HG02973 (cell line): ENCODE data around the gene MERTK.
A peak's percentile ranks its signal among the peaks of the same experiment; 100 is the strongest.
"Not testable (repeated sequence)": the region's sequence is repeated elsewhere in the genome, so short reads cannot be mapped to it uniquely, and the experiment has no call there.

Experiments
- ATAC-seq: cut with Tn5 transposase; IDR thresholded peaks from one replicate; pipeline ENCODE4 v1.9.1; 2021; ENCODE audit warnings: moderate library complexity; ENCODE audit not compliant: unreplicated experiment

MERTK gene

GRCh38 chr2:111945444-111946293 lies 47.3 kb downstream of the MERTK start:
- ATAC-seq = no peak

DNA sequence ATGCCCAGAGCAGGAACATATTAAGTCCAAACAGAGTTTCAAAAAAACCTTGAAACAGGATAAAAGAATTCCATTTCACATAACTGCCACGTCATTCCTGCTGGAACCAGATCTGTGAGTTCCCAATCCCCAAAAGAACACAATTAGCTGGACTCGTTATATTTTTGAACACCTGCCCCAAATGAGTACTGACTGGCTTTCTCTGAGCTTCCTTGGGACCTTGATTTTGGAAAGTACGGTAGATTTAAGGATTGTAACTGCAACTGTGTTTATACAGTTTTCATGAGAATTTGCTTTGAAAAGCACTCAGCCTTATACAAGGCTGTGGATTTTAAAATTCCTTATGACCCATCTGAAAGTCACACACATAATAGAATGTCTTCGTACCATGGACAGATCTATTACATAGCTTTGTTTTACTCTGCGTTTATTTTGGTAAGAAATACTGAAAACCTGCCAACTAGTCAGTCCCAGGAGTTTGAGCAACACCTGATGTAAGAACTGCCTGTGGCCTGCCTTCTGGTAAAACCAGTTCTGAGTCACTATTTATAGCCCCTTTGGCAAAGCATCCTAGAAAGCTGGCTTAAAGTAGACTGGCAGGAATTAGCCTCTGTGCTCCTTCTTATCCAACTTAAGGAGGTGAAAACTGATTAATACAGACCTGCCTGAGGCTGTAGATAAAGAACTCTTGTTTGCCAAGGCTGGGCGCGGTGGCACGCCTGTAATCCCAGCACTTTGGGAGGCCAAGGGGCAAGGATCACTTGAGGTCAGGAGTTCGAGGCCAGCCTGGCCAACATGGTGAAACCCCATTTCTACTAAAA lies 48.1 kb downstream of the MERTK start:
- ATAC-seq = no peak

GRCh38 chr2:111947219-111947618 lies 48.8 kb downstream of the MERTK start:
- ATAC-seq = no peak

- ATAC-seq = no peak
Measured at GRCh38 chr2:111948832-111949231, 50.4 kb downstream of the MERTK start.

DNA sequence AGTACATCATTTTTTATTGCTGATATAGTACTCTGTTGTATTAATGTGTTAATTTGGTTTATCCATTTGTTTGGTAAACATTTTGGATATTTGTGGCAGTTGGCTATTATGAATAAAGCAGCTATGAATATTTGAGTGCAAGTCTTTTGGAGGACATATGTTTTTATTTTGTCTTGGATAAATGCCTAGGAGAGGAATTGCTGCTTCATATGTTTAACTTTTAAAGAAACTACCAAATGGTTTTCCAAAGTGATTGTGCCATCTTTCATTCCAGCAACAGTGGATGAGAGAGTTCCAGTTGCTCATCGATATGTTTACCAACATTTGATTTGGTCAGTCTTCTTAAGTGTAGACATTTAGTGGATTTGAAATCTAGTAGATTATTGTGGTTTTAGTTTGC lies 51.8 kb downstream of the MERTK start:
- no peak for ATAC-seq

- no peak for ATAC-seq
Measured at GRCh38 chr2:111951486-111951885, 53.1 kb downstream of the MERTK start.

- ATAC-seq = no peak
Measured at GRCh38 chr2:111952871-111953452, 54.6 kb downstream of the MERTK start.

- no peak for ATAC-seq
Measured at GRCh38 chr2:111954602-111955332, 56.4 kb downstream of the MERTK start.

DNA sequence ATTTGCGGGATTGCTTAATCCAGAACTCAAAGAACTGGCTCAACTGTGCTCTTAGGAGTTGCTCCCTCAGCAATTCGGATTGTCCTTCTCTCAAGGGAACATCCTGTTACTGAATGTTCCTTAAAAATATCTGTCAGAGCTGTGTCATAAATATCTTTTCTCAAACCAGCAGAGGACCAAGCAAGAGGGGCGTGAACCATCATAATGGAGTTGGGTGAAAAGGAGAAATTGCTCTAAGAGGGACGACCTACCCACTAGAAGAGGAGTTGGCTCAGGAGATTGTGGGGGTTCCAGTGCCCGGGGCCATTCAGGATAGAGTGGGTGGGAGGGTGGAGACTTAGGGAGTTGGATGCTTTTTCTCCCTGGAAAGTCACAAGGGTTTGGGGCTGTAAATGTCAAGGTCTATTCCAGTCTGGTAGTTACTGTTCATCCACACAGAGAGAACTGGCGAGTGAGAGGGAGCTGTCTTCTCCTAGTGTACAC lies 59.5 kb downstream of the MERTK start:
- ATAC-seq = no peak

GRCh38 chr2:111958901-111959300 lies 60.5 kb downstream of the MERTK start:
- ATAC-seq = no peak

GRCh38 chr2:111961663-111962062 lies 63.3 kb downstream of the MERTK start:
- ATAC-seq = no peak

- not testable (repeated sequence) for ATAC-seq
Measured at GRCh38 chr2:111963086-111963485, 64.7 kb downstream of the MERTK start.

- not testable (repeated sequence) for ATAC-seq
Measured at GRCh38 chr2:111963508-111963907, 65.1 kb downstream of the MERTK start.

GRCh38 chr2:111965062-111965461 lies 66.7 kb downstream of the MERTK start:
- ATAC-seq = no peak

- no peak for ATAC-seq
Measured at GRCh38 chr2:111966241-111966640, 67.8 kb downstream of the MERTK start.

DNA sequence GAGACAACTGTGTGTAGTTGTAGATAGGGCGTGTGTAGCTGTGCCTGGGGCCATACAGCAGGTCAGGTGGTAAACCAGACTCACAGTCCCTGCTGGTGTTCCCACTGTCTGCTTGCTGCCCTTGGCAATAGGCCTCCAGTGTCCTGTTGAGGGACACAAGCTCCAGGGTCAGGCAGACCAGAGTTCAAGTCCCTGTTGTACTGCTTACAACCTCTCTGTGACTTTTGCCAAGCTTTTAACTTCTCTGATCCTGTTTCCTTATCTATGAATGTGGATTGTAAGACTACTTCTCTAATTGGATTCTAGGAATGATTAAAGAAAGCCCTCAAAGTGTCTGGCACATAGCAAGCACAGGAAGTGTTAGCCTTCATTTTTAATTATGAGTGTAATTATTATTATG lies 68.6 kb downstream of the MERTK start:
- no peak for ATAC-seq

DNA sequence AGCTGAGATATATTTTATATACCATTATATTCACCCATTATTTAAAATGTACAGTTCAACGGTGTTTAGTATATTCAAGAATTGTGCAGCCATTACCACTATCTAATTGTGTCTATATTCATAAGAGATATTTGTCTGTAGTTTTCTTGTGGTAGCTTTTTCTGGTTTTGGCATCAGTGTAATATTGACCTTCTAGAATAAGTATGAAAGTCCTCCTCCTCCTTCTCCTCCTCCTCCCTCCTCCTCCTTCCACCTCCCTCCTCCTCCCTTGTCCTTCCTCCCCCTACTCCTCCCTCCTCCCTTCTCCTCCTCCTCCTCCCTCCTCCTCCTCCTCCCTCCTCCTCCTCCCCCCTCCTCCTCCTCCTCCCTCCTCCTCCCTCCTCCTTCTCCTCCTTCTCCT lies 72.0 kb downstream of the MERTK start:
- ATAC-seq = no peak

DNA sequence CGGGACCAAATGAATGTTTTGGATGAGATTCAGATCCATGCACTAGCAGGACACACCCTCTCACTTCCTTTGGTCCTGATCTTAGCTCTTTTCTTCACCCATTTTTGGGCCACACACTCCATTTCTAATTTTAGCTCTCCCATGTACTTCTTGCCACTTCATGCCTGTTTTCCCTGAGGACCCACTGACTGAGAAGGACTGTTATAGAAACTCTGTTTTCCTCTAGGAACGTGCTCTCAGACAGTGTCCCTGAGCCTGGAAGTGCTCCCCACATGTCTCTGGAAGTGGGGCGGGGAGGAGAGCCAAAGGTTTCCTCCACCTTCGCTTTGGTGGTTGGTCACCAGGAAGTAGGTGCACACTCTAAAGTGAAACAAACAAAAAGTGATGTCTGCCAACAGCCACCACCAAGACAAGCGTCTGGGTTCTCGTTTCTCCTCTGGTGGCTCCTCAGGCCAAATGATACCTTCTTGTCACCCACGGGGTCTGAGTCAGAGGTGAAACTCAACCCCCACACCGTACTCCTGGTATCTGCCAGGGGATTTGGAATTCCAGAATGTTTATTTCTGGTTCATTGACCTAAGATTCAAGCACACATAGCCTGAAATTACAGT lies 74.7 kb downstream of the MERTK start:
- peak; percentile 50 for ATAC-seq

DNA sequence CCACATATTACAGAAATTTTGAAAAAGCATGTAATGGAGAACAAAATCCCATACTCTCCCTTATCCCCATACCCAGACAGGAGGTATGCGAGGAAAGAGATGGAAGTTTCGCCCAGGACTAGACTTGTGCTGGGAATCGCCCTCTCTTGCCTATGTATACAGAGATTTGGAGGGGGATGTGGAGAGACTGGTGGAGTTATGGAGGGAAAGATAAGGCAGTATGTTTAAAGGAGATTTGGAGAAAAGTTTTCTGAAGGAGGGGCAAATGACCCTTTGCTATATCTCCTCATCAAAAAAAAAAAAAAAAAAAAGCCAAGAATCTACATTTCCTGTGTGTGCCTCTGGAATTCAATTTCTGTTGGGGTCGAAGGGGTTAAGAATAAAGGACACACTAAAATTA lies 75.3 kb downstream of the MERTK start:
- ATAC-seq = no peak

- ATAC-seq = no peak
Measured at GRCh38 chr2:111975053-111975552, 76.7 kb downstream of the MERTK start.
